ENCODE measurements around the gene CFAP99. TPM values are rescaled to one million over a fixed set of nuclear protein-coding genes. Genes with fewer than 3 reads are reported as not detected.

Gene CFAP99
- total RNA-seq, 2 donors from 2014 or later: not detected

GRCh38 chr4:2441393-2442174 is 22.8 kb downstream of the CFAP99 start:
- intact Hi-C loops (cut with DNase I): loop anchor here in 1 of 2 donors (10.0 kb wide), 1 partner anchor 227 kb away; no protein-coding TSS in a partner anchor
- no peak for DNase-seq (ENCODE audit: low spot score)

- DNase-seq (ENCODE audit: low spot score): no peak
- intact Hi-C loops (cut with DNase I): loop anchor here in 1 of 2 donors (10.0 kb wide), 1 partner anchor 228 kb away; no protein-coding TSS in a partner anchor
Measured at GRCh38 chr4:2442175-2442993, 23.6 kb downstream of the CFAP99 start.

GRCh38 chr4:2443061-2443730 is 24.4 kb downstream of the CFAP99 start:
- intact Hi-C loops (cut with DNase I): loop anchor here in 1 of 2 donors (10.0 kb wide), 1 partner anchor 228 kb away; no protein-coding TSS in a partner anchor
- no peak for DNase-seq (ENCODE audit: low spot score)

GRCh38 chr4:2443956-2444740 is 25.4 kb downstream of the CFAP99 start:
- intact Hi-C loops (cut with DNase I): loop anchor here in 1 of 2 donors (10.0 kb wide), 1 partner anchor 229 kb away; no protein-coding TSS in a partner anchor
- no peak for DNase-seq (ENCODE audit: low spot score)

- DNase-seq (ENCODE audit: low spot score): no peak
- intact Hi-C loops (cut with DNase I): loop anchor here in 1 of 2 donors (10.0 kb wide), 1 partner anchor 230 kb away; no protein-coding TSS in a partner anchor
Measured at GRCh38 chr4:2445130-2445529, 26.4 kb downstream of the CFAP99 start.

- intact Hi-C loops (cut with DNase I): loop anchor here in 1 of 2 donors (10.0 kb wide), 1 partner anchor 231 kb away; no protein-coding TSS in a partner anchor
- no peak for DNase-seq (ENCODE audit: low spot score)
Measured at GRCh38 chr4:2445571-2445970, 26.8 kb downstream of the CFAP99 start.

GRCh38 chr4:2446656-2447564 is 28.2 kb downstream of the CFAP99 start:
- no peak for DNase-seq (ENCODE audit: low spot score)
- intact Hi-C loops (cut with DNase I): loop anchor here in 1 of 2 donors (10.0 kb wide), 1 partner anchor 232 kb away; no protein-coding TSS in a partner anchor

GRCh38 chr4:2448589-2448988 is 29.8 kb downstream of the CFAP99 start:
- DNase-seq (ENCODE audit: low spot score): peak; percentile 79
- intact Hi-C loops (cut with DNase I): loop anchor here in 1 of 2 donors (10.0 kb wide), 1 partner anchor 234 kb away; no protein-coding TSS in a partner anchor

- peak; percentile 62 for DNase-seq (ENCODE audit: low spot score)
- intact Hi-C loops (cut with DNase I): loop anchor here in 1 of 2 donors (10.0 kb wide), 1 partner anchor 234 kb away; no protein-coding TSS in a partner anchor
Measured at GRCh38 chr4:2449051-2449450, 30.3 kb downstream of the CFAP99 start.

- intact Hi-C loops (cut with DNase I): loop anchor here in 1 of 2 donors (10.0 kb wide), 1 partner anchor 235 kb away; no protein-coding TSS in a partner anchor
- peak; percentile 72 for DNase-seq (ENCODE audit: low spot score)
Measured at GRCh38 chr4:2449511-2450392, 31.0 kb downstream of the CFAP99 start.

- intact Hi-C loops (cut with DNase I): no loop called here
- peak; percentile 74 for DNase-seq (ENCODE audit: low spot score)
Measured at GRCh38 chr4:2450394-2451035, 31.8 kb downstream of the CFAP99 start.

GRCh38 chr4:2451036-2451520 is 32.3 kb downstream of the CFAP99 start:
- DNase-seq (ENCODE audit: low spot score): peak; percentile 67
- intact Hi-C loops (cut with DNase I): no loop called here

- intact Hi-C loops (cut with DNase I): no loop called here
- DNase-seq (ENCODE audit: low spot score): peak; percentile 66
Measured at GRCh38 chr4:2451821-2452785, 33.3 kb downstream of the CFAP99 start.

GRCh38 chr4:2457481-2458295 is 38.9 kb downstream of the CFAP99 start:
- intact Hi-C loops (cut with DNase I): no loop called here
- DNase-seq (ENCODE audit: low spot score): peak; percentile 53
